Osteoblast (primary cell): Measurements from ENCODE around the gene MARCHF2. TPM values are rescaled to one million over a fixed set of nuclear protein-coding genes. Genes with fewer than 3 reads are reported as not detected.
"Not testable (repeated sequence)": the region's sequence is repeated elsewhere in the genome, so short reads cannot be mapped to it uniquely, and the experiment has no call there.

Experiments used
- DNase-seq: peaks from one replicate; pipeline ENCODE4 v3.0.0; 2011; ENCODE audit warnings: low spot score, mixed read lengths; ENCODE audit not compliant: insufficient read length; ENCODE audit errors: missing footprints
- H2AFZ ChIP-seq: 2 replicates; pipeline ENCODE4 v1.6.0; 2011; ENCODE audit warnings: mild to moderate bottlenecking, low read length
- H3K27ac ChIP-seq: 2 replicates; pipeline ENCODE4 v1.5.1; 2011; ENCODE audit warnings: mild to moderate bottlenecking, low read depth, low read length, moderate library complexity
- H3K27me3 ChIP-seq: 2 replicates; pipeline ENCODE4 v1.6.0; 2012; ENCODE audit warnings: mild to moderate bottlenecking, control low read depth, inconsistent platforms, low read length, moderate library complexity; ENCODE audit not compliant: insufficient read depth
- H3K36me3 ChIP-seq: 2 replicates; pipeline ENCODE4 v1.5.1; 2011; ENCODE audit warnings: mild to moderate bottlenecking, low read length, control low read depth, moderate library complexity; ENCODE audit not compliant: insufficient read depth
- H3K4me1 ChIP-seq: 2 replicates; pipeline ENCODE4 v1.5.1; 2011; ENCODE audit warnings: mild to moderate bottlenecking, low read length, control low read depth, moderate library complexity; ENCODE audit not compliant: insufficient read depth
- H3K4me2 ChIP-seq: 2 replicates; pipeline ENCODE4 v1.6.0; 2011; ENCODE audit warnings: mild to moderate bottlenecking, low read length; ENCODE audit not compliant: insufficient read depth
- H3K4me3 ChIP-seq: fragments of 200-600 bp; sonication (generic); 3 replicates; pipeline ENCODE4 v1.5.1; 2012; ENCODE audit warnings: mild to moderate bottlenecking, low read length, inconsistent platforms; ENCODE audit not compliant: insufficient read depth
- H3K79me2 ChIP-seq: 2 replicates; pipeline ENCODE4 v1.6.0; 2012; ENCODE audit warnings: mild to moderate bottlenecking, low read length, control low read depth, inconsistent platforms; ENCODE audit not compliant: insufficient read depth
- H3K9me3 ChIP-seq: 2 replicates; pipeline ENCODE4 v1.5.1; 2011; ENCODE audit warnings: low read depth, low read length, control low read depth
- H4K20me1 ChIP-seq: 2 replicates; pipeline ENCODE4 v1.6.0; 2012; ENCODE audit warnings: mild to moderate bottlenecking, low read length, control low read depth; ENCODE audit not compliant: insufficient read depth
- CTCF ChIP-seq: IDR thresholded peaks from 2 replicates; pipeline ENCODE4 v1.5.1; 2011; ENCODE audit warnings: mild to moderate bottlenecking, low read depth, low read length, moderate library complexity; ENCODE audit errors: extremely low read depth
- total RNA-seq: library from RNA; depleted of rRNA; stranded (reverse); fragments of >200 nt; gene quantifications from 2 replicates; pipeline ENCODE4 v1.2.3, GENCODE V29; 2012

The MARCHF2 gene
- total RNA-seq, 1 donor: 69.8 TPM

DNA sequence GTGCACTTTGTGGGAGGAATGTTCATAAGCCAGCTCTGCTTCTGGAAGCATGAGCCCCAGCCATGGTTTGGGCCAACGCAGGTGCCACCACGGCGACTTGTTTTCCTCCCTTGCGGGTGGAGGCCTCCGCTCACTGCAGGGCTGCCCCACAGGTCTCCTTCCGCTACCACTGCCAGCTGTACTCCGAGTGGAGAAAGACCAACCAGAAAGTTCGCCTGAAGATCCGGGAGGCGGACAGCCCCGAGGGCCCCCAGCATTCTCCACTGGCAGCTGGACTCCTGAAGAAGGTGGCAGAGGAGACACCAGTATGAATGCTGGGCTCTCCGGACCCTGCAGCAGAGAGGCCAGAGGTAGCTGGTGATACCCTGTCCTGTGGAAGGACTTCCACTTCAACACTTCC is 25.1 kb downstream of the MARCHF2 start:
- Histone ChIP-seq H3K9me3 (no peaks in the 10 kb centered on the region), H3K27ac (no peak overlapping the region), H3K4me1 (no peaks in the 10 kb centered on the region), H3K79me2 (no peaks in the 10 kb centered on the region), H3K36me3 (no peaks in the 10 kb centered on the region), H2AFZ (no peak overlapping the region), H4K20me1 (no peaks in the 10 kb centered on the region), H3K27me3 (no peaks in the 10 kb centered on the region), H3K4me3 (no peak overlapping the region), H3K4me2 (no peak overlapping the region)
- DNase-seq: peak; percentile 30
- TF ChIP-seq CTCF: no peak

DNA sequence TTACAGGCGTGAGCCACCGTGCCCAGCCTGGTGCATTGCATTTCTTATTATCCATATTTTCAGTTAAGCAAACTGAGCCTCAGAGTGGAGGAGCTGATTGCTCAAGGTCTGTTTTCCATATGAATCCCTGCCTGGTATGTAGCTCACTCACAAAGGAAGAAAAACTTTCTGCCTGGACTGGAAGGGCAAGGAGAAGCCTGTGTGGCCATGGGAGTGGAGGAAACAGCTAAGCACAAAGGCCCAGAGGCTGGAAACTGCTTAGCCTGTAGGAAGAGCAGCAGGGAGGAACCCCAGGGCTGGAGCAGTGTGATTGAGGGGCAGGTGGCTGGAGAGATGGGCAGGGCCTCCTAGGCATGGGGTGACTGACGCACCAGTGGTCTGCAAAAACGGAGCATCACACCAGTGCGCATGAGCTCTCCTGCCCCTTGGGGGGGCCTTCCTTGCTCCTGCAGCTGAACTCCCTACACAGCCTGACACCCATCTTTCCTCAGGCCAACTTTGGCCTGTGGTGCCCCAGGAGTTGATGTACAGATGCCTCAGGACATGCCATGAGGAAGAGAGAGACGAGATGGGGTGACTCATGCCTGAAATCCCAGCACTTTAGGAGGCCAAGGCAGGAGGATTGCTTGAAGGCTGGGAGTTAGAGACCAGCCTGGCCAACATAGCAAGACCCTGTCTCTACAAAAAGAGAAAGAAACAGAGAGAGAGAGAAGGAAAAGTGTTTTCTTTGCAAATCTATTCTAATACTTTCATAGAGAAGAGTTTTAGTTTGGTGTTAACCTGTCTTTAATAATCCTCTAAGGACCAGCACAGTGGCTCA is 28.8 kb downstream of the MARCHF2 start:
- Histone ChIP-seq H2AFZ (no peak overlapping the region), H4K20me1 (peaks cover 20% of the 10 kb centered on the region), H3K4me3 (no peak overlapping the region), H3K9me3 (no peaks in the 10 kb centered on the region), H3K79me2 (peaks cover 22% of the 10 kb centered on the region), H3K36me3 (peaks cover 8% of the 10 kb centered on the region), H3K4me2 (no peak overlapping the region), H3K27me3 (no peaks in the 10 kb centered on the region), H3K27ac (no peak overlapping the region), H3K4me1 (peaks cover 19% of the 10 kb centered on the region)
- no peak for TF ChIP-seq CTCF
- DNase-seq: peak; percentile 42

DNA sequence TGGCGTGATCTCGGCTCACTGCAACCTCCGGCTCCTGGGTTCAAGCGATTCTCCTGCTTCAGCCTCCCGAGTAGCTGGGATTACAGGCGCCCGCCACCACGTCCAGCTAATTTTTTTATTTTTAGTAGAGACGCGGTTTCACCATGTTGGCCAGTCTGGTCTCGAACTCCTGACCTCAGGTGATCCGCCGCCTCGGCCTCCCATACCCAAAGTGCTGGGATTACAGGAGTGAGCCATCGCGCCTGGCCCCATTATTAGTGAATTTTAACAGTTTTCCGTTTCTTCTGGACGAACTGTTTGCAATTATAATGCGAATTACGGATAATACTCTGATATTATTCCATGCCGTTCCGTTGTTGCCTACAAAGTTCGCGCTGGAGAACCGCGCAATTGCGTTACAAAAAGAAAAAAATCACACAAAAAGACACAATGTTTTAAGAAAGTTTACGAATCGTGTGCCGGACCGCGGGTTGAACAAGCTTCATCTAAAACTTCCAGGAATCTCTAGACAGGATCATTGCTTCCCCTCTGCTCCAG is 31.1 kb downstream of the MARCHF2 start:
- Histone ChIP-seq H3K36me3 (peaks cover 16% of the 10 kb centered on the region), H3K4me3 (peak overlapping the region; percentile 95), H3K4me1 (peaks cover 24% of the 10 kb centered on the region), H4K20me1 (peaks cover 40% of the 10 kb centered on the region), H3K4me2 (peak overlapping the region; percentile 92), H2AFZ (peak overlapping the region; percentile 98), H3K27ac (peak overlapping the region; percentile 92), H3K79me2 (peaks cover 44% of the 10 kb centered on the region)
- not testable (repeated sequence) for H3K9me3 ChIP-seq, DNase-seq, H3K27me3 ChIP-seq

DNA sequence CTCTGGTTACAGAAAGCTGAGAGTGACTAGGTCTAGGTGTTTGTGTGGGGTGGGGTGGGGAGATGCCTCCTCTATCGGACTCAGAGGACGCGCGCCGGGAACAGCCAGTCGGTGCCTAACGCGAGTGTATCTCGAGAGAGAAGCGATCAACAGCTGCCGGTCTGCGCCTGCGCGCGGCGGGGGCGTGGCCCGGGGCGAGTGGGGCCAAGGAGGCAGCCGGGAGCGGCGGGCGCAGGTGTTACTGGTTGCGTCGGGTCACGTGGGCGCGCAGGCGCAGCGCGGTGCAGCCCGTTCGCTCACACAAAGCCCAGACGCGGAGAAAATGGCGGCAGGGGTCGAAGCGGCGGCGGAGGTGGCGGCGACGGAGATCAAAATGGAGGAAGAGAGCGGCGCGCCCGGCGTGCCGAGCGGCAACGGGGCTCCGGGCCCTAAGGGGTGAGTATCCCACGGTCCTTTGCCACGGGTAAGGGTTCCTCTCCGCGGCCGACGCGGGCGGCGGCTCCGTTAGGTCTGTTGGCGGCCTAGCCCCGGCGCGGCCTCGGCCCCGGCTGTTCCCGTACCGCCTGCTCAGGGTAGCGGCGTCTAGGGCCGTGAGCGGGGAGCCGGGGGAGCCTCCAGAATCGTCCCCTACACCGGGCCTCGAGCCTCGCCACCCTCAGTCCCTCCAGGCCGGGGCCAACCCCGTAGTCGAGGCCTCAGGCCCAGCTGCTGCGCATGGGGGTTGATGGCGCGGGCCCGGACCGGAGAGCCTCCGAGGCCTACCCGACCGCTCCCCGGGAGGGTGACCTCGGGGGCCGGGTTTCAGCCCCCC is 31.8 kb downstream of the MARCHF2 start, which contains the start of gene HNRNPM:
TSS of gene HNRNPM (plus strand) at position 299 of the 811 bp plus-strand sequence. CDS start at position 323, 24 bp downstream.
- Histone ChIP-seq H3K4me1 (peaks cover 24% of the 10 kb centered on the region), H3K36me3 (peaks cover 18% of the 10 kb centered on the region), H3K27ac (peak within 1 kb of the TSS; percentile 92), H4K20me1 (peaks cover 45% of the 10 kb centered on the region), H2AFZ (peak within 1 kb of the TSS; percentile 98), H3K79me2 (peaks cover 50% of the 10 kb centered on the region), H3K4me2 (peak within 1 kb of the TSS; percentile 95), H3K27me3 (no peaks in the 10 kb centered on the region), H3K4me3 (peak within 1 kb of the TSS; percentile 95), H3K9me3 (no peaks in the 10 kb centered on the region)
- TF ChIP-seq CTCF: no peak
- peak; percentile 99 for DNase-seq
